Activated CD8-positive, alpha-beta memory T cell treated with anti-CD3 and anti-CD28 coated beads, Interleukin-2, amount 50 U/mL, for 24 hours (primary cell): ENCODE measurements around the gene C5orf63.
A peak's percentile ranks its signal among the peaks of the same experiment; 100 is the strongest.
"Not testable (repeated sequence)": the region's sequence is repeated elsewhere in the genome, so short reads cannot be mapped to it uniquely, and the experiment has no call there.

Experiments used
- DNase-seq: peaks from one replicate; pipeline ENCODE4 v3.0.0-alpha.2; 2020; ENCODE audit errors: extremely low read depth

Gene C5orf63

DNA sequence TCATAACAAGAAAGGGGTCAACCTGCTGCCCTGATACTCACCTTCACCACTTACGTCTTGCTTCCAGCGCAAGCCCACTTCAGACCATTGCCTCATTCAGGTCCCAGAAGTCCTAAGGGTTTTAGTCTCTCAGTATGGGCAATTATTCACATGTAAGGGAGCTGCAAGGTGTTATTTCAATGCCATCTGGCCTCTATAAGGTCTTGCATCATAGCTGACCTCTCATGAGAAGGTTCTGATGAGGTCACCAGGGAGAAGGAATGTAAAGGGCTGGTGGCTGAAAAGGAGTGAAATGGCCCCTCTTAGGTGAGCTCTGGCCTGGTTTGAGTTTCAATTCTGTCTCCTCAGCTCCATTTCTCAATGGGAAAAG lies 41.5 kb downstream of the C5orf63 start:
- DNase-seq, result no peak

DNA sequence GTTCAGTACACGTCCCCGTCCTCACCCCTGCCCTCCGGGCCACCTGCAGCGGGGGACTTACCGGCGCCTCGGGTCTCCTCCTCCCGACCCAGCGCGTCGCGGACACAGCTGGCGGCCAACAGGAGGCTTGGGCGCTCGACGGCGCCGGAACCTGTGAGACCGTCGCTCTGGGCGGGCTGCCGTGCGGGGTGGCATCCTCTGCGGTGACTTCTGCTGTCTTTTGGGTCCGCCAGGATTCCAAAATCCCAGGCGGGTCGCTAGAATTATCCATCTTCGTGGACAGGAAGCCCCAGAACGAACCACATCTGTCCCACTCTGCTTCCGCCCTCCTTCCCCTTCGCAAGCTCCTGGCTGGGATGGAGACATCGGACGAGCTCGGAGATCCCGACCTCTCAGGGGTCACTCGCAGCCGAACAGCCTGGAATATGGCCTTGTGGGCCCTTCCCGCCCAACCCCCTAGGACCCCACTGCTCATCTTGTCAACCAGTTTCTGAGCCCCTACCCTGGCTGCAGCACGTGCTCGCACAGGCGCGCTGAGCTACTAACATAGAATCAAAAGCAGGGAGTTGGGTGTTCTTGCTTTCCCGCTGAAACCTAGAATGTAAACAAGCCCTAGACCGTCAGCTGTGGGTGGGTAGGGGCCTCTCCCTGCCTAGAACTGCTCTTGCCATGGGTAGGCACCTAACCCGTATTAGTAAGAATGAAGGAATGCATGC lies 42.0 kb downstream of the C5orf63 start:
- DNase-seq, result no peak

DNA sequence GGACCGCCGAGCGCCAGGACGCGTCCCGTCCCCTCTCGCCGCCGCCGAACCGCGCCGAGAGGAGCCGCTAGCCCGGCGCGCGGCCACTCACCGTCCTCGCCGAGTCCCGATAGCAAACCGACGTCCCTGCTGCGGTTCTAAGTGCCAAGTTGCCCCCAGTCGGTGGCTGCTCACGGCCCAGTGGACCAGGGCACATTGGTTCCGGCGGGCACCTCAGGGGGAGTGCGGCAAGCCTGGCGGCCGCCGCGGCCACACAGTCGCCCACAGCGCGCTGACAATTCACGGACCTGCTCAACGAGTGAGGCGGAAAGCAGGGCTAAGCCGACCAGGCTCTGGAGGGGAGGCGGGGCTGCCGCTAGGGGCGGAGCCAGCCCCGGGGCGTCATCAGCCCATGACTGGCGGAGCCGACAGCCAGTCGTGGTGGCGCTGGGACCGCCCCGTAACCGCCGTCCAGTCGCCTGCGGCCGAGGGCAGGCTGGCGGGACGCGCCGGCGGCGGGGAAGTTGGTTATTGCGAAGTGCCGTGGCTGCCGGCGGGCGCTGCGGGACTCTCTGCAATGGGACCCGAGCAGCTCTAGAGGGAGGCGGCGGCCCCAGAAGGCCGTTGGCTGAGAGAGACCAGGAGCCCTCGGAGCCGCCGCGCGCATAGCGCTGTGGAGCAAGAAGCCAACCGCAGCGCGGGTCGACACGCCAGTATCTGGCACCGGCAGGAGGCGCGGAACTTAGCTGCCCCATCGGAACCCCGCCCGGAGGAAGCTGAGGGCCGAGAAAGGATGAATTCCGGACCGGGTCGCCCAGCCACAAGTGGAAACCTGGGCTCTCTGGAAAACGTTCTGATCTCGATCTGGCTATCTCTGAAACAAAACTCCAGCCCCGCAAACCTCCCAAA lies 42.8 kb downstream of the C5orf63 start, which contains the start of gene MARCHF3:
MARCHF3 (minus strand) TSS at position 300 of the 888 bp plus-strand sequence. CDS start 112,387 bp downstream, outside the sequence.
- DNase-seq, result peak; percentile 76

DNA sequence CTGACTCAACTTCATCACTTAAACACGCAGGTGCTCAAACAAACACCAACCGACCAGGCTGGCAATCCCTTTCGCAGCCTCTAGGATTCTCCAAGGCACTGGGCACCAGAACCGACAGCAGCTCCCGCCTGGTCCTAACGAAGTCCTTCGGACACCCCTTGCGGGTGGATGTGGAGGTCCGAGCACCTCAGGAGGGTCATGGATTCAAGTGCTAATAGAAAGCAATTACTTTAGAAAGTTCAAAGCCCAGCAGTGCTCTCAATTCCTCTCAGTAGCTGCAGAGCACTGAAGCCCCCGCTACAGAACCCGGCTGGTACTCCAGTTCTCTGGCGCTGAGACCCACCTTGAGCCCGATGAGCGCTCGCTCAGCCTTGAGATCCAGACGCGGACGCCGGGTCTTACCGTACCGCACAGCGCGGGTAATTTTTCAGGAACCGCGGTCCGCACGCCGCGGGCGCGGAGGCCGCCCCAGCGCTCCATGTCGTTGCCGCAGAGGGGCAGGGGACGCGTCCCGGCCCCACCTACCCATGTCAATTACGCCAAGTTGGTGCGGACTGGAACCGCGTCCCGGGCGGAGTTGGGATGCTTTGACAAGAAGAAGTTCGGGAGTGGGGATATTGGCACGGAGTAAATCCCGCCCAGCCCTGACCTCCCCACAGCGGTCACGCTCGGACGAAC lies 43.6 kb downstream of the C5orf63 start:
- DNase-seq, result no peak

DNA sequence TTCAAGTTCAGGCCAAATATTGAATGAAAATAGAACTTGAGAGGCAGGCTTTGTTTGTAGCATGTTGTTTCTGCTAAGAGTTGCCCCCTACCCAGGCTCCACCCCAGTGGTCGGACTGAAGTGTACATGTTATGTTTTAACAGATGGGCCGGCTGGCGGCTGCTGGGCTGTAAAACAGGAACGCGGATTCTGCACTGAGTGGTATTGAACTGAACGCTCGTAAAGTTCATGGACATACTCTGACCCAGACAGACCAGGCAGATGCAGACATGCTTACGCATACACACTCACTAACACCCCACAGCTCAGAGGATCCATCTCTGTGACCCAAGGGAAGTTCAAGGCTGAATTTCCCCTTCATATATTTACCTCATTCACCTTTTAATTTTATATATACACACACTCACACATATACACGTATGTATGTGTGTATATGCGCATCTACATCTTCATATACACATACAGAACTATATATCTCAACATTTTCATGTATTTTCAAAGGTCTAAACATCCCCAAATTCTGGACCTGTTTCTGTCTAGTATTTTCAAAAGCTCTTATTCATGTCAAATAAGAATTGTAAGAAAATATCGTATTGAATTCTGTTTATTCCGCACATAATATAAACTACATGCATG lies 44.4 kb downstream of the C5orf63 start:
- DNase-seq, result no peak

DNA sequence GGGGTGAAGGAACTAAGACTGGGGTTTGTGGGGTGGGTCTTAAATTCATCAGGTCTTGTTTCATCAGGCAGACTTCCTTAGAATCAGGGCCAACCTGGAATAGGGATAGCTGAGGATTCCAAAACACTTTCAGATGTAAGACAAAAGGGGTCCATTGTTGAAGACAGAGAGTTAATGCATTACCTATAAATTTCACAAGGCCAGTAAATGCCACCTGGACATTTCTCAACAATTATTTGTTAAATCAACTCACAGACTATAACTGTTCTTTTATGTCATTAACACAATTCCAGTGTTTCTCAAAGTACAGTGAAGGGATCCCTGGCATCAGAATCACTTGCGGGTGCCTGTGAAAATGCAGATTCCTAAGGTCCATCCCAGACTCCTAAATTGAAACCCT lies 45.8 kb downstream of the C5orf63 start:
- DNase-seq, result no peak

DNA sequence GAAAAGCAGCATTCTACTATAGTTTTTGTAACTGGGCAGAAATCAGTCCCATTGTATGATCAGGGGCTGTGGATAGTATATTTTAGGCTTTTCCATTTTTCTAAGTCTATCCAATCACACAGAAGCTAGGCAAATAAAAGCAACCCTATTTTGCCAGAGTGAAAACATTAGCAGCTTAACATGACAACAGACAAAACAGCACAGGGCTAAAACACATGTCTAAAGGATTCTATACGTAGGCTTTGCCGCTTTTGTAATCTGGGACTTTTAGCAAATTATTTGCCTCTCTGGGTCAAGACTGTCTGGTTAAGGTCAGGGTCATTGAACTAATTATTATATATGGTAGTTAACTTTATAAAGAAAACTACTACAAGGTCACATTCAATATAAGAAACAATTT lies 47.1 kb downstream of the C5orf63 start:
- DNase-seq, result no peak

DNA sequence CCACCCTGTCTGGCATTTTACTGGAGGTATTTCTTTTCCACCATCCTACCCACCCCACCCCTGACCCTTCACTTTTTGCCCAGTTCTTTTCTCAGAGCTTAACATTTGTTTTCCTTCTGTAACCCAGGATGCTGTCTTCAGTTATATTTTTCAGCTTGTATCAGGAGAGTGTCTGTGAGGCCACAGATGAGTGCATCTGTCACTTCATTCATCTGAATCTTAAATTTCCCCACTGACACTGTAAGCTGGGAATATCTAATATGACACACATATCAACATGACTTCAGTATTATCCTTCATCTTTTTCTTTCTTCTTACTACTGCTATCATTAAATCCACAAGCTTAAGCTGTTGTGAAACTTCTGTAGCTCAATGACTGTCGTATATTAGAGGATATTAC lies 47.8 kb downstream of the C5orf63 start:
- DNase-seq, result no peak

DNA sequence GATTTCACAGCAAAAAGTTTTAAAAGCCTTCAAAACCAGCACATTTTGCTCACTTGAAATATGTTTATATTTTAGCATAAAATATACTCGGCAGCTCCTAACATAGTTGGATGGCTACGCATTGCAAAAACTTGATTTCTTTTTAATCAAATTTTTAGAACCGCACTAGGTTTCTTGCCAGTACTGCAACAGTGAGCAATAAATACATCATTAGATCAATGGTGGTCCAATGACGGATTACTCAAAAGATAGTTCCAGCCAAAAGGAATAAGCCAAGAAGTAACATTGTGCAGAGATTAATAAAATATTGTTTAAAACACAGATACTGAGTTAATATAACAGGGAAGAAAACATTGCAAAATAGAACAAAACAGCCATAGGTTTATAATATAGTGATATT lies 48.5 kb downstream of the C5orf63 start:
- no peak for DNase-seq

DNA sequence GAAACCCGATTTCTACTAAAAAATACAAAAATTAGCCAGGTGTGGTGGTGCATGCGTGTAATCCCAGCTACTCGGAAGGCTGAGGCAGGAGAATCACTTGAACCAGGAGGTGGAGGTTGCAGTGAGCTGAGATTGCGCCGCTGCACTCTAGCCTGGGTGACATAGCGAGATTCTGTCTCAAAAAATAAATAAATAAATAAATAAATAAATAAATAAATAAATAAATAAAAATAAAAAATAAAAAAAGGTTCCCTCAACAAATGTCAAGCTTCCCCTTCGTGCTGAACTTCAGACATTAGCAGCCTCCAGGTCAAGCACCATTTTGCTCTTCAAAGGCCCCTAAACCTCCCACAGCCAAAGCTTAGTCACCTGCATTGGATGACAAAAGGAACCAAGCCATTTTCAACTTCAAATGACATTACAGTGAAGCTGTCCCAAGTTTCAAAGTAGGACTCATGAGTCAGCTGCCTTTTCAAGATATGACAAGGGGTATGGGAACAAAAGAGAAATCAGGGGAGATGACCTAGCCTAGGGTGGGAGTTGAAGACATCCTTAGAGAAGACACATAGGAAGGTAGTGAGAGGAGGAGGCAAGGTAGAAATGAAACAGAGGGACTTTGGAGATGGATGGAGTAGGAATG lies 49.6 kb downstream of the C5orf63 start:
- not testable (repeated sequence) for DNase-seq

DNA sequence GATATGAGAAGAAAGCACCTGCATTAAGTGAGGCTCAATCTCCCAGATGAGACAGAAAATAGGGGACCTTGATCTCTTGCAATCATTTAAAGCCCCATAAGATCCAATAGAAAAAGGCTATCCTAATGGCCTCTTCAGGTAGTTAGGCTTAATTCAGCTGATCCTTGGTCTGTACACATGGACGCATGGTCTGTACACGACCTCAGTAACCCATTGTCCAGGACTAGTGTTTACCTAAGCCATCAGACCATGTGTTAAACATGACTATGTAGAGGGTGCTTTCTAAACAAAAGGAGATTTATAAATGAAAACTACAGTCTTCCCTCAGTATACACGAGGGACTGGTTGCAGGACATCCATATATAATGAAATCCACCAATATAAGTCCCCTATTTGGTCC lies 50.5 kb downstream of the C5orf63 start:
- DNase-seq, result no peak

DNA sequence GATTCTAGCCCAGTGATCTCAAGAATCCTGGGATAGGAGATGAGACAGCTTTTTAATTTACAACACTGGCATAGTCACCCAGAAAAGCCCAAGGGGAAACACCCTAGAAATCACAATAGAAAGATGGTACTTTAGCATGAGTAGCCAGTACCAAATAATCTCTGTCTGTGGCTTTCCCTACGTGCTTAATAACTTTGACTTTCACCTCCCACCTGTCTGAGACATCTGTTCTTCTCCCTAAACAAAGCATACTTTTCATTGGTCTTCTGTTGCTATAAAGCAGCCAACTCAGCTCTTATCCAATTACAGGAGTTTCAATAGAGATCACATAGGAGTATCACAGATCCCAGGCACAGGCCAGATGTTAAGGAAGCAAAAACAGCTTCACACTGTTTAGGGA lies 53.4 kb downstream of the C5orf63 start:
- DNase-seq, result no peak

DNA sequence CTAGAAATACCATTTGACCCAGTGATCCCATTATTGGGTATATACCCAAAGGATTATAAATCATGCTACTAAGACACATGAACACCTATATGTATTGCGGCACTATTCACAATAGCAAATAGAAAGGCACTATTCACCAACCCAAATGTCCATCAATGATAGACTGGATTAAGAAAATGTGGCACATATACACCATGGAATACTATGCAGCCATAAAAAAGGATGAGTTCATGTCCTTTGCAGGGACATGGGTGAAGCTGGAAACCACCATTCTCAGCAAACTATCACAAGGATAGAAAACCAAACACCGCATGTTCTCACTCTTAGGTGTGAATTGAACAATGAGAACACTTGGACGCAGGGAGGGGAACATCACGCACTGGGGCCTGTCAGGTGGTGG lies 56.6 kb downstream of the C5orf63 start:
- not testable (repeated sequence) for DNase-seq

DNA sequence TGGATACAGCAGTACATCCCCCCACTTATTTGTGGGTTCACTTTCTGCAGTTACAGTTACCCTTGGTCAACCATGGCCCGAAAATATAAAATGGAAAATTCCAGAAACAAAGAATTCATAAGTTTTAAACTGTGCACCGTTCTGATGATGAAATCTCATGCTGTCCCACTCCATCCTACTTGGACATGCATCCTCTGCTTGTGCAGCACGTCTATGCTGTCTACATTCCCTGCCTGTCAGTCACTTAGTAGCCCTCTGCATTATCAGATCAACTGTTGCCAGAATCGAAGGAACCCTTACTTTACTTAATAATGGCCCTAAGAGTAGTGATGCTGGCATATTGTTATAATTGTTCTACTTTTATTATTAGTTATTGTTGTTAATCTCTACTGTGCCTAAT lies 57.6 kb downstream of the C5orf63 start:
- no peak for DNase-seq

DNA sequence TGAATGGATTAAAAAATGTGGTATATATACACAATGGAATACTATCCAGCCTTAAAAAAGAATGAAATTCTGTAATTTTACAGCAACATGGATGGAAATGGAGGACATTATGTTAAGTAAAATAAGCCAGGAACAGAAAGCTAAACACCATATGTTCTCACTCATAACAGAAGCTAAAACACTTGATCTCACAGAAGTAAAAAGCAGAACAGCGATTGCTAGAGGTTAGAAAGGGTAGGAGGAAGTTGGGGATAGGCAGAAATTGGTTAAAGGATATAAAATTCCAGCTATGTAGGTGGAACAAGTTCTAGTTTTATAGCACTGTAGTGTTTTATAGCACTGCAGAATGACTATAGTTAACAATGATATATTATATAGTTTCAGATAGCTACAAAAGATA lies 58.7 kb downstream of the C5orf63 start:
- no peak for DNase-seq

DNA sequence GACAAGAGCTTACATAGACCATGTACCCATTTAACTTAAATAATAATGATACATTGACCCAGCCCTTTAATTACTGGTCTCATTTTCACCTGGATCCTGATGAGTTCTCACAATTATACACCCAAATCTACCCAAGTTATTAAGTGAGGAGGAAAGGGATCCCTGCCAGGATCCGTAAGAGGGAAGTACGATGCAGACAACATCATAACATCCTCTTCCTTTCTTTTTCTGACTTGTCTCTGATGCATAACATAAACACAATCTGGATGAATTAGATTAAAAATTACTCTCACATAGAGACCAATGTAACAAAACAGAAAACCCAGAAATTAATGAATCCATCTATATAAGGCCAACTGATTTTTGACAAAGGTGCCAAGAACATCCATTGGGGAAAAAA lies 59.9 kb downstream of the C5orf63 start:
- no peak for DNase-seq

DNA sequence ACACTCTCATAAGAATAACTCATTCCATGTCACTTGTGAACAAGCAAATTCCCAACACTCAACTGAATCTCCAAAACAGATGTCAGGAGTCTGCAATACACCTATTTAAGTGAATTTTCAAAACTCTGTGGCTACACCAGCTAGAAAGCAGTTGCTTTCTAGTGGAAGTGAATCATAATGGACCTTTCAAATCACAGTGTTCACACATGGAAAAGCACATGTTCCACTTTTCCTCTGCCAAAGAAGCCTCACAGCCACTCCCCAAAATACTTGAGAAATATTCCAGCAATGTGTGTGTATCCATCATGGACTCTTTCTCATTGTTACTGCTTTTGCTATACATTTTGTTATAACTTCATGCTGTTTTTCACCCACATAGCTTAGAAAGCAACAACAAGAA lies 60.4 kb downstream of the C5orf63 start:
- no peak for DNase-seq

DNA sequence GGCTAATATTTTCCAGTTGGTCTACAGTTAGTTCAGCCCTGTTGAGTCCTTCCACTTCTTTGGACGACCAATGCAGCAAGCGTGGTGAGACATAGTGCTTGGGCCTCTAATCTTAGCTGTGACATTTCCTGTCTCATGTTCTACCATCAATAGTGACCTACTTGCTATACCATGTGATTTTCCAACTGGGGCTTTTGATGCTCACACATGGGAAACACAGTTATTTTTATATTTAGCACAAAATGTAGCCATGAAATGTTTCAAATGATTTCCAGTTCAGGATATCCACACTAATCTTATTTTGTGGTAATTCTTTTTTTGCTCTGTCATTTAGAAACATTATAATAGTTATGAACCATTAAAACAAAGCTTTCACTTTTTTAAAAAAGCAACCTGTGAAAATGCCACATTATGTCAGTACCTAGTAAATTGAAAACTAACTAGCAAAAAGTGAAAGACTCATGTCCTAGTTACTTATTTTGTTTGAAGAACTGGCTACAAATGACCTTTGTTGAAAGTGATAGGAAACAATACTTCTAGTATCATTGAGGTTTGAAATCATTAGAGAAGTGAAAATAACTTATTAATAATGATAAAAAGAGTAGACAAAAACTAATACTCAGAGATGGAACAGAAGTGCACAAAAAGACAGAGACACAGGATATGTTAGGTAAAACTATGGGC lies 61.2 kb downstream of the C5orf63 start:
- no peak for DNase-seq

DNA sequence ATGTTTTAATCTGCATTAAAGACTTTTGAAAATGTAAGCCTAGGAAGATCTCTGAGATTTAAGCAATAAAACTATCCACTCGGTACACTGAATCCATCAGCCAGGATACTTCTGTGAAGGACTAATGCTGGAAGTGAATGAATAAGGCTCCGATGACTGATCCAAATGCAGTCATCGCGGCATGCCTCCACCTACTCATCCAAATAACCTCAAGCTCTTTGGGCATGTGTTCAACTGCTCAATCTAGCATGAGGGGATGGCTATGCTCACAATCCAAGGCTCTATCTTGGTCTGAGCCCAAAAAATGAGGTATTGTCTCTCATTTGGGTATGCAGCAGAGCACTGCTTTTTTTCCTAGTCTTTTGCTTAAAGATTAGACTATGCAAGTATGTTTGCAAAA lies 62.1 kb downstream of the C5orf63 start:
- no peak for DNase-seq

DNA sequence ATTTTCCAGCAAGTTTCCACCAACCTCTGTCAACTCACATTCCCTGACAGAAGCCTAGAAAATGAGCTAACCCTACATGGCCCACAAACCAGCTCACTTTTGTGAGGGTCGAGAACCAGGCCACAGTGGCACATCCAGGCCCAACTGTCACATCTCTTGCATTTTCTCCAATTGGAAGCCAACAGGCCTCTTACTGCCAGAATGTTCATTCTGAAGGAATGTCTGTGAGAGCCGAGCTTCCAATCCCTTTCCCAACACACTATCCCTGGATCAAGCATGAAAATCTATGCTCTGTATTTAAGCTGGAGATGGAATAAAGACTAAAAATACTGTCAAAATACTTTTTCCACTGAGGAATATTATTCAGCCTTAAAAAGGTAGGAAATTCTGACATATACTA lies 62.9 kb downstream of the C5orf63 start:
- no peak for DNase-seq

DNA sequence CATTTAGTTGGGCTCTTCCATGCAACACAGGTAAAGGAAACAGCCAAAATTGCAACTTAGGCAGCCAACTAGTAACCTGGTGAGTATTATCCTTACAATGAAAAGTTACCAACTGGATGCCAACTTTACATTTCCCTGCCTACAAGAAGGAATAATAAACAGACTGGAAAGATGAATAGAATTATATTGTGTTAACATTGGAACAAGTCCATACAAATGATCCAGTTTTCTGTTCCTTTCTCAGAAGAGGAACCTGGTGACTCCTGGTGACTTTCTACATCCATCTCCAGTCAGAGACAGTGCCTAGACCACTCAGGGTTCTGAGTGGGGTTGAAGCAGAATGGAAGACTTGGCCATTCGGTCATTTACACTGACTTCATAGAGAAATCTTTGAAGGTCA lies 63.5 kb downstream of the C5orf63 start:
- no peak for DNase-seq
